NCI-H1092 (cell line): ENCODE measurements around the gene PEAK1.

Experiments used
- DNase-seq: peaks from one replicate; lab custom pipeline; 2025; lab: John Stamatoyannopoulos, UW

The PEAK1 gene

GRCh38 chr15:77140220-77140619 lies 279.7 kb downstream of the PEAK1 start:
- no peak for DNase-seq

- DNase-seq = no peak
Measured at GRCh38 chr15:77139312-77139711, 280.6 kb downstream of the PEAK1 start.

- no peak for DNase-seq
Measured at GRCh38 chr15:77138167-77138522, 281.8 kb downstream of the PEAK1 start.

- DNase-seq = no peak
Measured at GRCh38 chr15:77135181-77135580, 284.7 kb downstream of the PEAK1 start.

GRCh38 chr15:77130315-77130930 lies 289.5 kb downstream of the PEAK1 start:
- DNase-seq = no peak

- DNase-seq = no peak
Measured at GRCh38 chr15:77127626-77128025, 292.3 kb downstream of the PEAK1 start.

GRCh38 chr15:77126529-77127326 lies 293.2 kb downstream of the PEAK1 start:
- no peak for DNase-seq

GRCh38 chr15:77123854-77124253 lies 296.1 kb downstream of the PEAK1 start:
- DNase-seq = no peak

- DNase-seq = no peak
Measured at GRCh38 chr15:77122576-77122975, 297.3 kb downstream of the PEAK1 start.

- no peak for DNase-seq
Measured at GRCh38 chr15:77121599-77121998, 298.3 kb downstream of the PEAK1 start.

- no peak for DNase-seq
Measured at GRCh38 chr15:77120576-77120975, 299.3 kb downstream of the PEAK1 start.

- DNase-seq = no peak
Measured at GRCh38 chr15:77119446-77119845, 300.5 kb downstream of the PEAK1 start.

GRCh38 chr15:77118882-77119321 lies 301.0 kb downstream of the PEAK1 start:
- DNase-seq = no peak

- no peak for DNase-seq
Measured at GRCh38 chr15:77115179-77115578, 304.7 kb downstream of the PEAK1 start.

- no peak for DNase-seq
Measured at GRCh38 chr15:77112838-77113504, 306.9 kb downstream of the PEAK1 start.

GRCh38 chr15:77111789-77112188 lies 308.1 kb downstream of the PEAK1 start:
- no peak for DNase-seq

- peak; percentile 10 for DNase-seq
Measured at GRCh38 chr15:77107531-77108355, 312.2 kb downstream of the PEAK1 start.

- no peak for DNase-seq
Measured at GRCh38 chr15:77107068-77107467, 312.8 kb downstream of the PEAK1 start.

GRCh38 chr15:77104155-77104554 lies 315.7 kb downstream of the PEAK1 start:
- DNase-seq = no peak

GRCh38 chr15:77099741-77100463 lies 320.0 kb downstream of the PEAK1 start:
- DNase-seq = no peak

GRCh38 chr15:77098572-77098971 lies 321.3 kb downstream of the PEAK1 start:
- DNase-seq = no peak

- no peak for DNase-seq
Measured at GRCh38 chr15:77097921-77098320, 322.0 kb downstream of the PEAK1 start.
